ENCODE data around the gene VASP.

VASP gene

GRCh38 chr19:45474606-45475521 is 32.4 kb upstream of the VASP start:
- DNase-seq, result peak; percentile 14

DNA sequence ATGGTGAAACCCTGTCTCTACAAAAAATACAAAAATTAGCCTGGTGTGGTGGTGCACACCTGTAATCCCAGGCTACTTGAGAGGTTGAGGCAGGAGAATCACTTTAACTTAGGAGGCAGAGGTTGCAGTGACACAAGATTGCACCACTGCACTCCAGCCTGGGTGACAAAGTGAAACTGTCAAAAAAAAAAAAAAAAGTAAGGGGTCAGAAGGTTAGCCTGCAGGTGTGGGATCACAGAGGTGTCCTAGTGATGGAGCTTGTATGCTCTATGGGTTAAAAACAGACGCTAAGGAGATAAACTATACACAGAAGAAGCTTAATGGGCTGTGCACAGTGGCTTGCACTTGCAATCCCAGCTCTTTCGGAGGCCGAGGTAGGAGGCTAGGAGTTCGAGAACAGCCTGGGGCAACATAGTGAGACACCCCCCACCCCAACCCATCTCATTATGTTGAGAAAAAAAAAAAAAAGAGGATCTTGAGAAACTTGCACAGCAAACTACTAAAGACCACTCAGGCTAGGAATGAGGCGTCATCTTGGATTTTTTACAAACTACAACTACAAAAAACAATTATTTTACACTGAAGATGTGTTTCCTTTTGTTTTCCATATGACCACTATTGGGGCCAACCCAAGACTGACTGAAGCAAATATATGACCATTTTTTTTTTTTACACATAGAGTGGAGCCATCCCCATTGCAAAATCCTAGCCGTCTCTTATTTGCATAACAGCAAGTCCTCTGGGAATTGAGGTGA is 31.6 kb upstream of the VASP start:
- no peak for DNase-seq

DNA sequence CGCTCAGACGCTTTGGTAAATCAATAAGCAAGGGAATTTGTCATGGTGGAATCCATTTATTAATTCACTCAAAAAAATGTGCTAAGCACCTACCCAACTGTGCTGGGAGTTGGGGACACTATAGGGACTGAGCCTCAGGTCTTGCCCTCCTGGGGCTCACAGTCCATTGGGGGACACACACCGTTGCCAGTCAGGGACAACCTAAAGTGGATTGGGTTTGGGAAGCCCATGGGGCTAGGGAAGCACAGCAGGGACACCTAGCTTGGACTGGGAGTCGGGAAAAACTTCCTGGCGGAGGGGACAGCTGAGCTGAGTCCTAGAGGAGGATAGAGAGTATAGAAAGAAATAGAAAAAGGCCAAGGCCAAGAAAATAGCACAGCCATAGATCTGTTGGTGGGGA is 31.0 kb upstream of the VASP start:
- no peak for DNase-seq

GRCh38 chr19:45477186-45477585 is 30.1 kb upstream of the VASP start:
- no peak for DNase-seq

GRCh38 chr19:45477713-45478453 is 29.4 kb upstream of the VASP start:
- DNase-seq, result no peak

DNA sequence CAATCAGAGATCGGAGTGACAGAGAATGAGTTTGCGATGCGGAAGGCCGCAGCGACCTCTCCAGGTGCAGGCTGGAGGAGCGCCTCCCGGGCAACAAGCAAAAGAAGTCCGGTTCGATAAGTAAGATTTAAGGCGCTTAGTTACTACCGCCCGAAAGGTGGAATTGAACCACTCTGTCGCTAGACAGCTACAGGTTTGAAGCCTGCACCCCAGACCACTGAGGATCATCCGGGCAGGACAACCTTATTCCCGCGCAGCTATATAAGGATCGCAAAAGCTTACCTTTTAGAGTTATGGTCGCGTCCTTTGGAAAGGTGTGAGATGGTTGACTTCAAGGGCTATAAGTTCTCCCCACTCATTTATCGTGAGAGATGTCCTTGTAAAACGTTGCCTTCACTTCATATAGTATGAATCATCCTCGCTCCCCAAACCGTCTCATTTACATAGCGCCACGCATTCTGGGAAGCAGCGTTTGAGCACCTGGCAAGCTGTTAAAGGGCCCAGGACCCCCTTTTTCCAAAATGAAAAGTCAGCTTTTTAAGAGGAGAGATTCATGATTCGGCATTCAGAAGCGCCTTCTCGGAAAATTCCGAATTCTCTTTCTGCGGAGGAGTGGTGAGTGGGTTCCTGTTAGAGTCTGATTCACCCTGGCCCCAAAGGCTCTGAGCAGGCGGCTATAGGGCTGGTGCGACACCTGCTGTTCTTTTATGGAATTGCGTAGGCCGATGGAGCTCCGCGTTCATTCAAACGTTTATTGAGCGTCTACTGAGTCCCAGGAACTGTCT is 28.6 kb upstream of the VASP start:
- DNase-seq, result peak; percentile 86

- DNase-seq, result no peak
These were observed 24.2 kb upstream of the VASP start for GRCh38 chr19:45483033-45483432.

DNA sequence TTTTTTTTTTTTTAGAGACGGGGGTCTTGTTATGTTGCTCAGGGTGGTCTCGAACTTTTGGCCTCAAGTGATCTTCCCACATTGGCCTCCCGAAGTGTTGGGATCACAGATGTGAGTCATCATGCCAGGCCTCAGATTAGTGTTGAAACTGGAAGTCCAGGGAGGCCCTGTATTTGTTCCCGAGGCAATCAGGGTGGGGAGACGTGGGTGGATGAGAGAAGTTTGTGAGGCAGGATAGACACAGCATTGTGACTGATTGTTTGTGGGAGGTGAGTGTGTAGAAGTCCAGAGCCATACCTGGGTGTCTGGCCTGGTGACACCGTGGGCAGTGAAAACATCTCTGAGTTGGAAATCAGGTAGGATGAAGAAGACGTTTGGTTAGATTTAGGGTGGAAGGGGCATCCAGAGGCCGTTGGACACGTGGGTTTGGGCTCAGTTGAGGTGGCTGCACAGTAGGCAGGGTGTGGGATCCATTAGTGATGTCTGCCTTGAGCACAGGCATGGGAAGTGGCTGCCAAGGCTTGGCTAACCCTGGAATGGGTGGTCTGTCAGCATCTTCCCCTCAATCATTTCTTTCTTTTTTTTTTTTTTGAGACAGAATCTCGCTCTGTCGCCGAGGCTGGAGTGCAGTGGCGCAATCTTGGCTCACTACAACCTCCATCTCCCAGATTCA is 22.9 kb upstream of the VASP start:
- DNase-seq, result no peak

GRCh38 chr19:45485305-45486077 is 21.8 kb upstream of the VASP start:
- DNase-seq, result peak; percentile 85

GRCh38 chr19:45488708-45489107 is 18.6 kb upstream of the VASP start:
- DNase-seq, result no peak

GRCh38 chr19:45489216-45489855 is 17.9 kb upstream of the VASP start:
- DNase-seq, result no peak

GRCh38 chr19:45492137-45492626 is 15.1 kb upstream of the VASP start:
- no peak for DNase-seq

GRCh38 chr19:45492627-45493470 is 14.4 kb upstream of the VASP start:
- no peak for DNase-seq

DNA sequence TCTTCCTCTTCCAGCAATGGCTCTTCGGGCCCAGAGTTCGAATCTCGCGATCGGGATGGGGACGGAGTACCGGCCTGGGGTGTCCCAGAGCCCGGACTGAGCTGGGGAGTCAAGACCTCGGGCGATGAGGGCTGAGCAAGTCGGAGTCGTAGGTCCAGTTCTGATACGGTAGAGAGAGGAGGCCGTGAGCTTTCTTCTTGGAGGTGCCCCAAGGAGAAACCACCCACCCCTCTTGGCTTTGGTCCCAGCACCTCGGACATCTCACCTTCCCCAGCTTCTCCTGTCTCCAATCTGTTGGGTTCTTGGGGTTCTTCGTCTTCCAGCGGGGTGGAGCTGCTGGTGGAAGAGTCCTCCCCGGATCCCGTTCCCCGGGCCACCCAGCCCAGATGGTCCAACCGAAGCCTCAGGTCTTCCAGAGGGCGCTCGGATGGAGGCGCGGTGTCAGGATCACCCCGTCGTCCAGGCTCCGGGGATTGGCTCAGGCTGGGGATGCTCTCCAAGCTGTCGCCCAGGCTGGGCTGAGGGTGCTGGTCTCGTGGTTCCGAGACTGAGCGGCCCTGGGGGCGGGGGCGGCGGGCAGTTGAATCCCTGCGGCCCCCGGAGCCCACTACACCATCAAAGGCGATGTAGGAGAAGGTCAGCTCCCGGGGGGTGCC is 12.9 kb upstream of the VASP start:
- no peak for DNase-seq

DNA sequence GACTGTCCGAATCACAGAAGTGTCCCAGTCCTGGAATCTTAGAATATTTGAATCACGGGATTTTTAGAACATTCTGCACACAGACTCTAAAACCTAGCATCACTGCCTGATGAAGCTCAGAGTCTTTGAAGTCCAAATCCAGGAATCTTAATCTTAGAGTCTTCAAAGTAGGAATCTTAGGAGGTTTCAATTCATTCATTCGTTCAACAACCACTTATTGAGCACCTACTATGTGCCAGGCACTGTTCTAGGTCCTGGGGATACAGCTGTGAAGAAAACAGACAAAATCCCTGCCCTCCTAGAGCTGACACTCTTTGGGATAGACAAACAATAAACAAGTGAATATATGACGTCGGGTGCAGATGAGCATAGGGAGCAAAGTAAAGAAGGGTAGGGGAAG is 12.1 kb upstream of the VASP start:
- no peak for DNase-seq

- no peak for DNase-seq
These were observed 10.8 kb upstream of the VASP start for GRCh38 chr19:45496349-45496953.

GRCh38 chr19:45497791-45498190 is 9.5 kb upstream of the VASP start:
- DNase-seq, result no peak

- no peak for DNase-seq
These were observed 8.7 kb upstream of the VASP start, which contains the start of gene PPM1N for GRCh38 chr19:45498411-45499195. Gene PPM1N (plus strand): TSS chr19:45498443. CDS start chr19:45498473, 30 bp downstream.
